Panc1 (cell line): ENCODE data around the gene ALOX12. TPM values are rescaled to one million over a fixed set of nuclear protein-coding genes. Genes with fewer than 3 reads are reported as not detected.

Source experiments
- ATAC-seq: fragments of 200-7000 bp; cut with Tn5 transposase; 2 replicates; pipeline ENCODE4 v1.9.1; 2020; ENCODE audit warnings: mild to moderate bottlenecking, moderate library complexity
- Bru-seq: library from RNA; stranded (reverse); fragments of 400-500 nt; gene quantifications from one replicate; lab custom pipeline; 2021; lab: Mats Ljungman, UMichigan
- BruChase-seq, 2 experiments: library from RNA; stranded (reverse); fragments of 400-500 nt; gene quantifications; one replicate each; lab custom pipeline; 2021; lab: Mats Ljungman, UMichigan
- BruUV-seq: library from RNA; stranded (reverse); fragments of 400-500 nt; replicated peaks from 2 replicates; lab custom pipeline; 2021; lab: Mats Ljungman, UMichigan
- CTCF ChIA-PET: fragments of 300-600 bp; sonication (Branson Sonifier 250); formaldehyde crosslinking; loops from one replicate; lab custom pipeline; 2022; ENCODE audit warnings: antibody characterized with exemption; lab: Charles Lee
- POLR2A ChIA-PET: fragments of 300-600 bp; sonication (Branson Sonifier 250); formaldehyde crosslinking; loops from one replicate; lab custom pipeline; 2022; ENCODE audit warnings: antibody characterized with exemption; lab: Charles Lee
- DNase-seq: peaks from one replicate; pipeline ENCODE4 v3.0.0-alpha.2; 2010; ENCODE audit warnings: low read depth, low spot score
- H3K27ac ChIP-seq: 2 replicates; pipeline ENCODE4 v1.5.1; 2011; ENCODE audit warnings: mild to moderate bottlenecking, low read length, inconsistent platforms
- H3K27me3 ChIP-seq: fragments of 200-500 bp; sonication (Bioruptor generic); 2 replicates; pipeline ENCODE4 v1.6.0; 2014; ENCODE audit warnings: low read length, inconsistent platforms; ENCODE audit not compliant: control insufficient read depth, insufficient read depth
- H3K36me3 ChIP-seq: fragments of 200-500 bp; sonication (Bioruptor generic); 2 replicates; pipeline ENCODE4 v1.5.1; 2014; ENCODE audit warnings: inconsistent platforms, mild to moderate bottlenecking, low read length, moderate library complexity; ENCODE audit not compliant: control insufficient read depth, insufficient read depth
- H3K4me1 ChIP-seq: 2 replicates; pipeline ENCODE4 v1.5.1; 2011; ENCODE audit warnings: inconsistent platforms, mild to moderate bottlenecking, low read length, moderate library complexity; ENCODE audit not compliant: control insufficient read depth, insufficient read depth
- H3K4me3 ChIP-seq, 2 experiments: 2 replicates each; pipeline ENCODE4 v1.5.1; 2011 to 2012; ENCODE audit warnings: low read depth in 2 of 2, low read length in 2 of 2, mild to moderate bottlenecking in 2 of 2, inconsistent platforms in 1 of 2, moderate library complexity in 1 of 2
- H3K9me3 ChIP-seq: fragments of 200-500 bp; sonication (Bioruptor generic); 2 replicates; pipeline ENCODE4 v1.5.1; 2014; ENCODE audit warnings: low read depth, mild to moderate bottlenecking, inconsistent platforms, low read length, moderate library complexity; ENCODE audit not compliant: control insufficient read depth, insufficient read depth
- POLR2AphosphoS5 ChIP-seq: IDR thresholded peaks from 2 replicates; pipeline ENCODE4 v1.6.1; 2012; ENCODE audit warnings: mild to moderate bottlenecking, low read depth, low read length, moderate library complexity
- SIN3A ChIP-seq: IDR thresholded peaks from 2 replicates; pipeline ENCODE4 v1.6.1; 2012; ENCODE audit warnings: low read depth, mild to moderate bottlenecking, low read length, moderate library complexity, borderline replicate concordance; ENCODE audit not compliant: insufficient read depth
- TCF7L2 ChIP-seq: IDR thresholded peaks from 2 replicates; pipeline ENCODE4 v1.6.1; 2011; ENCODE audit warnings: mild to moderate bottlenecking, low read depth, low read length, inconsistent platforms
- in situ Hi-C: cut with HindIII; loops from 2 replicates; pipeline ENCODE4 v1.10.0; 2016; ENCODE audit warnings: low sequenced_read_pairs, low pct_unique_long_range_greater_than_20kb
- intact Hi-C: fragments of 100-400 bp; cut with micrococcal nuclease; formaldehyde crosslinking; loops from one replicate; pipeline ENCODE4 v1.10.0; 2022; ENCODE audit not compliant: unreplicated experiment
- long read RNA-seq: library from polyadenylated mRNA; unstranded; transcript quantifications from one replicate; pipeline ENCODE4 v2.0.0, GENCODE V29; 2021; ENCODE audit not compliant: unreplicated experiment
- polyA plus RNA-seq: library from polyadenylated mRNA; unstranded; fragments of >200 nt; gene quantifications from one replicate; pipeline ENCODE4 v1.2.1, GENCODE V29; 2012; ENCODE audit warnings: missing spikeins; ENCODE audit not compliant: insufficient read length
- total RNA-seq: library from RNA; stranded (reverse); gene quantifications from one replicate; pipeline ENCODE4 v1.2.1, GENCODE V29; 2021; ENCODE audit not compliant: unreplicated experiment
- TF ChIP-seq, protein P1 (sequence below): fragments of 450-650 bp; IDR thresholded peaks from 2 replicates; pipeline ENCODE4 v1.5.1; 2017; ENCODE audit warnings: mild to moderate bottlenecking
- TF ChIP-seq, protein P2 (sequence below), 2 experiments: IDR thresholded peaks; 2 replicates each; pipeline ENCODE4 v1.6.1; 2011 to 2012; ENCODE audit warnings: low read depth in 2 of 2, control low read depth in 1 of 2, low read length in 1 of 2, mild to moderate bottlenecking in 1 of 2, moderate library complexity in 1 of 2; ENCODE audit not compliant: insufficient read depth in 1 of 2

The ALOX12 gene, protein sequence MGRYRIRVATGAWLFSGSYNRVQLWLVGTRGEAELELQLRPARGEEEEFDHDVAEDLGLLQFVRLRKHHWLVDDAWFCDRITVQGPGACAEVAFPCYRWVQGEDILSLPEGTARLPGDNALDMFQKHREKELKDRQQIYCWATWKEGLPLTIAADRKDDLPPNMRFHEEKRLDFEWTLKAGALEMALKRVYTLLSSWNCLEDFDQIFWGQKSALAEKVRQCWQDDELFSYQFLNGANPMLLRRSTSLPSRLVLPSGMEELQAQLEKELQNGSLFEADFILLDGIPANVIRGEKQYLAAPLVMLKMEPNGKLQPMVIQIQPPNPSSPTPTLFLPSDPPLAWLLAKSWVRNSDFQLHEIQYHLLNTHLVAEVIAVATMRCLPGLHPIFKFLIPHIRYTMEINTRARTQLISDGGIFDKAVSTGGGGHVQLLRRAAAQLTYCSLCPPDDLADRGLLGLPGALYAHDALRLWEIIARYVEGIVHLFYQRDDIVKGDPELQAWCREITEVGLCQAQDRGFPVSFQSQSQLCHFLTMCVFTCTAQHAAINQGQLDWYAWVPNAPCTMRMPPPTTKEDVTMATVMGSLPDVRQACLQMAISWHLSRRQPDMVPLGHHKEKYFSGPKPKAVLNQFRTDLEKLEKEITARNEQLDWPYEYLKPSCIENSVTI
- total RNA-seq (not detected), Bru-seq, nascent RNA (not detected), BruChase-seq, experiment 1, labeled RNA remaining after a 2-hour chase (not detected), BruChase-seq, experiment 2, labeled RNA remaining after a 6-hour chase (percentile 6 among the genes with signal in this experiment)
- polyA plus RNA-seq: 1.4 TPM
- long read RNA-seq: 0 reads

DNA sequence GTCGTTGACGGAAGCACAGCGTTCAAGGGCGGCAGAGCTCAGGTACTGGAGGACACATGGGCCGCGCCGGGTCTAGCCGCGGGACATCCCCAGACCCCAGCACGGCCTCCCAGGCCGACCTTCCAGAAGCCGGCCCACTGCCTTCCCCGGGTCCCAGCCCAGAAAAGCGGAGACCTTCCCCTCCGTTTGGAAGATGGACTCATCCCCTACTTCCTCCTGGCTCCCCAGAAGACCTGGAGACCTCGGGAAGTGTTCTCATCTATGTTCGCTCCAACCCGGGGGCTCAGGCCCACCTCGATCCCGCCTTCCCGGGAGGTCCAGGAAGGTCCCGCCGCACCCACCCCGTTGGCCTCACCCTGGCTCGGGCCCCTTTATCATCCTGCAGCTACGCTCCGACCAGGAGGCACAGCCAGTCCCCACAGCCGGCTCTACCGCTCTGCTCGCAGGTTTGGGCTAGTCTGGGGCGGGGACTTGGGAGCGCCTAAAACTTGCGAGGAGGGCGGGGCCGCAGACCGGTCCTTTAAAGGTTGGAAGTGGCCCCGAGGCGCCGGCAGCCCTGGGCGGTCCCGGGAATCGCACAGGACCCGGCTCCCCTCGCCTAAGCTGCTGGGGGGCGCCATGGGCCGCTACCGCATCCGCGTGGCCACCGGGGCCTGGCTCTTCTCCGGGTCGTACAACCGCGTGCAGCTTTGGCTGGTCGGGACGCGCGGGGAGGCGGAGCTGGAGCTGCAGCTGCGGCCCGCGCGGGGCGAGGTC is at the start of gene ALOX12:
Gene ALOX12 (plus strand): TSS at position 550 of the 756 bp plus-strand sequence. CDS start 69 bp downstream, at position 619.
- no TSS peak for BruUV-seq
- DNase-seq (no peak), ATAC-seq (no peak)
- Histone ChIP-seq H3K4me1 (no peaks in the 10 kb centered on the region), H3K36me3 (no peaks in the 10 kb centered on the region), H3K27me3 (no peaks in the 10 kb centered on the region), H3K9me3 (no peaks in the 10 kb centered on the region), H3K4me3 (no peak within 1 kb of the TSS), H3K27ac (no peak within 1 kb of the TSS)
- in situ Hi-C loops: no loop called here
- intact Hi-C loops: no loop called here
- ChIA-PET CTCF (interaction anchor here (0.5 kb wide), 1 partner anchor 1731 kb away, joined by 3 read pairs; no protein-coding TSS in a partner anchor), POLR2A (no interaction called here)
- TF ChIP-seq SIN3A (no peak), TCF7L2 (no peak), POLR2AphosphoS5 (no peak)
- TF ChIP-seq, protein P1, sequence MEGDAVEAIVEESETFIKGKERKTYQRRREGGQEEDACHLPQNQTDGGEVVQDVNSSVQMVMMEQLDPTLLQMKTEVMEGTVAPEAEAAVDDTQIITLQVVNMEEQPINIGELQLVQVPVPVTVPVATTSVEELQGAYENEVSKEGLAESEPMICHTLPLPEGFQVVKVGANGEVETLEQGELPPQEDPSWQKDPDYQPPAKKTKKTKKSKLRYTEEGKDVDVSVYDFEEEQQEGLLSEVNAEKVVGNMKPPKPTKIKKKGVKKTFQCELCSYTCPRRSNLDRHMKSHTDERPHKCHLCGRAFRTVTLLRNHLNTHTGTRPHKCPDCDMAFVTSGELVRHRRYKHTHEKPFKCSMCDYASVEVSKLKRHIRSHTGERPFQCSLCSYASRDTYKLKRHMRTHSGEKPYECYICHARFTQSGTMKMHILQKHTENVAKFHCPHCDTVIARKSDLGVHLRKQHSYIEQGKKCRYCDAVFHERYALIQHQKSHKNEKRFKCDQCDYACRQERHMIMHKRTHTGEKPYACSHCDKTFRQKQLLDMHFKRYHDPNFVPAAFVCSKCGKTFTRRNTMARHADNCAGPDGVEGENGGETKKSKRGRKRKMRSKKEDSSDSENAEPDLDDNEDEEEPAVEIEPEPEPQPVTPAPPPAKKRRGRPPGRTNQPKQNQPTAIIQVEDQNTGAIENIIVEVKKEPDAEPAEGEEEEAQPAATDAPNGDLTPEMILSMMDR: no peak
- TF ChIP-seq, protein P2, sequence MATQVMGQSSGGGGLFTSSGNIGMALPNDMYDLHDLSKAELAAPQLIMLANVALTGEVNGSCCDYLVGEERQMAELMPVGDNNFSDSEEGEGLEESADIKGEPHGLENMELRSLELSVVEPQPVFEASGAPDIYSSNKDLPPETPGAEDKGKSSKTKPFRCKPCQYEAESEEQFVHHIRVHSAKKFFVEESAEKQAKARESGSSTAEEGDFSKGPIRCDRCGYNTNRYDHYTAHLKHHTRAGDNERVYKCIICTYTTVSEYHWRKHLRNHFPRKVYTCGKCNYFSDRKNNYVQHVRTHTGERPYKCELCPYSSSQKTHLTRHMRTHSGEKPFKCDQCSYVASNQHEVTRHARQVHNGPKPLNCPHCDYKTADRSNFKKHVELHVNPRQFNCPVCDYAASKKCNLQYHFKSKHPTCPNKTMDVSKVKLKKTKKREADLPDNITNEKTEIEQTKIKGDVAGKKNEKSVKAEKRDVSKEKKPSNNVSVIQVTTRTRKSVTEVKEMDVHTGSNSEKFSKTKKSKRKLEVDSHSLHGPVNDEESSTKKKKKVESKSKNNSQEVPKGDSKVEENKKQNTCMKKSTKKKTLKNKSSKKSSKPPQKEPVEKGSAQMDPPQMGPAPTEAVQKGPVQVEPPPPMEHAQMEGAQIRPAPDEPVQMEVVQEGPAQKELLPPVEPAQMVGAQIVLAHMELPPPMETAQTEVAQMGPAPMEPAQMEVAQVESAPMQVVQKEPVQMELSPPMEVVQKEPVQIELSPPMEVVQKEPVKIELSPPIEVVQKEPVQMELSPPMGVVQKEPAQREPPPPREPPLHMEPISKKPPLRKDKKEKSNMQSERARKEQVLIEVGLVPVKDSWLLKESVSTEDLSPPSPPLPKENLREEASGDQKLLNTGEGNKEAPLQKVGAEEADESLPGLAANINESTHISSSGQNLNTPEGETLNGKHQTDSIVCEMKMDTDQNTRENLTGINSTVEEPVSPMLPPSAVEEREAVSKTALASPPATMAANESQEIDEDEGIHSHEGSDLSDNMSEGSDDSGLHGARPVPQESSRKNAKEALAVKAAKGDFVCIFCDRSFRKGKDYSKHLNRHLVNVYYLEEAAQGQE (IDR thresholded peaks at IDR 0.05; ENCODE audit: insufficient read depth in 1 of 2, low read depth in 2 of 2, low read length in 1 of 2): no peak

DNA sequence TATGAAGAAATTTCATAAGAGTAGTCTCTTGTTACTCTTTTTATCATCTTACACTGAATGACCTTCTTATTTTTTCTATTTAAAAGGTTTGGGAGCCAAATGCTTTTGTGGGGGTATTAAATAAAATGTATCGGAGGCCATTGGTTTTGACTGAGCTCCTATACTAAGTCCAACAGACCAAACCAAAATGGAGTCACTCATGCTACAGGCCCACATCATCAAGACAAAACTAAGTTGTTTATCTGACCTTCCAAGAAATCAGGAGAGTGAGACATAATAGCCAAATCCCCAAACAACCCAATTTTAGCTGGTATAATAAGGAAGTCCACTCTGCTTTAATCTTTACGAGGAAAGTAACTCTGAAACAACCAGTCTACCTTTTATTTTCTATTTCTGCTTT is 48.1 kb upstream of the ALOX12 start:
- intact Hi-C loops: no loop called here

More for the DNA sequence above, 48.1 kb upstream of the ALOX12 start:
- no TSS peak for BruUV-seq
- H3K27ac ChIP-seq: no peak overlapping the region
- H3K9me3 ChIP-seq: no peaks in the 10 kb centered on the region
- in situ Hi-C loops: no loop called here
- no peak overlapping the region for H3K4me3 ChIP-seq
- TF ChIP-seq POLR2AphosphoS5 (no peak), SIN3A (no peak), TCF7L2 (no peak)
- TF ChIP-seq, protein P2 (IDR thresholded peaks at IDR 0.05; ENCODE audit: insufficient read depth in 1 of 2, low read depth in 2 of 2, low read length in 1 of 2): no peak
- TF ChIP-seq, protein P1: no peak
- no peaks in the 10 kb centered on the region for H3K27me3 ChIP-seq
- ATAC-seq (no peak), DNase-seq (no peak)
- ChIA-PET POLR2A (no interaction called here), CTCF (no interaction called here)
- no peaks in the 10 kb centered on the region for H3K36me3 ChIP-seq
- no peaks in the 10 kb centered on the region for H3K4me1 ChIP-seq
